ENCODE measurements around the gene FBXO7. TPM values are rescaled to one million over a fixed set of nuclear protein-coding genes. Genes with fewer than 3 reads are reported as not detected.

Gene FBXO7
- total RNA-seq, 1 donor from 2014 or later = 57.7 TPM

- no peak for DNase-seq
Measured at GRCh38 chr22:32490279-32490678, 15.7 kb downstream of the FBXO7 start.

- DNase-seq = no peak
Measured at GRCh38 chr22:32492111-32492510, 17.5 kb downstream of the FBXO7 start.

- DNase-seq = no peak
Measured at GRCh38 chr22:32493551-32493950, 18.9 kb downstream of the FBXO7 start.

GRCh38 chr22:32494971-32495370 is 20.4 kb downstream of the FBXO7 start:
- DNase-seq = no peak

GRCh38 chr22:32499666-32500065 is 25.1 kb downstream of the FBXO7 start:
- DNase-seq = no peak

GRCh38 chr22:32501836-32502752 is 27.5 kb downstream of the FBXO7 start:
- DNase-seq = no peak

- no peak for DNase-seq
Measured at GRCh38 chr22:32509045-32509444, 34.4 kb downstream of the FBXO7 start.

- DNase-seq = no peak
Measured at GRCh38 chr22:32511274-32511673, 36.7 kb downstream of the FBXO7 start.

GRCh38 chr22:32511776-32512175 is 37.2 kb downstream of the FBXO7 start:
- DNase-seq = no peak

GRCh38 chr22:32512267-32512982 is 37.8 kb downstream of the FBXO7 start:
- DNase-seq = no peak

GRCh38 chr22:32515084-32515483 is 40.5 kb downstream of the FBXO7 start:
- no peak for DNase-seq

GRCh38 chr22:32517488-32517887 is 42.9 kb downstream of the FBXO7 start:
- no peak for DNase-seq

GRCh38 chr22:32517921-32518320 is 43.3 kb downstream of the FBXO7 start:
- no peak for DNase-seq

- no peak for DNase-seq
Measured at GRCh38 chr22:32518381-32518780, 43.8 kb downstream of the FBXO7 start.

- no peak for DNase-seq
Measured at GRCh38 chr22:32518848-32519247, 44.2 kb downstream of the FBXO7 start.

GRCh38 chr22:32520612-32521011 is 46.0 kb downstream of the FBXO7 start:
- no peak for DNase-seq

GRCh38 chr22:32522237-32522636 is 47.6 kb downstream of the FBXO7 start:
- DNase-seq = no peak

GRCh38 chr22:32527756-32528155 is 53.1 kb downstream of the FBXO7 start:
- DNase-seq = no peak

- no peak for DNase-seq
Measured at GRCh38 chr22:32528316-32528715, 53.7 kb downstream of the FBXO7 start.

- peak; percentile 69 for DNase-seq
Measured at GRCh38 chr22:32528984-32529982, 54.7 kb downstream of the FBXO7 start.

GRCh38 chr22:32531228-32531627 is 56.6 kb downstream of the FBXO7 start:
- no peak for DNase-seq
